GM19468 (cell line): ENCODE data around the gene KMT2C.
"Not testable (repeated sequence)": the region's sequence is repeated elsewhere in the genome, so short reads cannot be mapped to it uniquely, and the experiment has no call there.

Source experiments
- ATAC-seq: cut with Tn5 transposase; IDR thresholded peaks from one replicate; pipeline ENCODE4 v1.9.1; 2021; ENCODE audit warnings: mild to moderate bottlenecking, moderate library complexity, moderate number of reproducible peaks; ENCODE audit not compliant: unreplicated experiment; ENCODE audit errors: extremely low read depth

KMT2C gene

GRCh38 chr7:152442330-152442835 lies 6.6 kb upstream of the KMT2C start:
- no peak for ATAC-seq

DNA sequence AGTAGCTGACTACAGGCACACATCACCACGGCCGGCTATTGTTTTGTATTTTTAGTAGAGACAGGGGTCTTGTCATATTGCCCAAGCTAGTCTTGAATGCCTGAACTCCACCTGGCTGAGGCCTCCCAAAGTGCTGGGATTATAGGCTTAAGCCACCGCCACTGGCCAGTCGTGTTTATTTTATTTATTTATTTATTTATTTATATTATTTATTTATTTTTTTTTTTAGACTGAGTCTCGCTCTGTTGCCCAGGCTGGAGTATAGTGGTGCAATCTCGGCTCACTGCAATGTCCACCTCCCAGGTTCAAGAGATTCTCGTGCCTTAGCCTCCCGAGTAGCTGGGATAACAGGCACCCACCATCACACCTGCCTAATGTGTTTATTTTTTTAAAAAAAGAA lies 6.0 kb upstream of the KMT2C start:
- ATAC-seq, result not testable (repeated sequence)

DNA sequence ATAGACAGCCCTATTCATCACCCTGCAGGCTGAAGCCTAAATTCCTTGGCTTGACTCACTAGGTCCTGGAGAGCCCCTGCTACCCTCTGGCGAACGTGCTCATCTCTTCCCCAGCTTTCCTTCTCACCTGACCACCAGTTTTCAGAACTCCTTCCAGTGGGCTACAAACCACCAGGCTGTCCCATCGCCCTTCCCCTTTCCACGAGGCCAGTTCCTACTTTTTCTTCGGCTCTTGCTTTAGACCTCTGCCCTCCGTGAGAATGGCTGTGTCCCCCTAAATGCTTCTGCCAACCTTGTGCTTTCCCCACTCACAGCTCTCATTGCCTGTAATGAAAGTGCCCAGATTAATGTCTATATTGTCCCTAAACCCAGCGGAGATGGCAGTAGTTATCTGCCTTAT lies 5.4 kb upstream of the KMT2C start:
- not testable (repeated sequence) for ATAC-seq

DNA sequence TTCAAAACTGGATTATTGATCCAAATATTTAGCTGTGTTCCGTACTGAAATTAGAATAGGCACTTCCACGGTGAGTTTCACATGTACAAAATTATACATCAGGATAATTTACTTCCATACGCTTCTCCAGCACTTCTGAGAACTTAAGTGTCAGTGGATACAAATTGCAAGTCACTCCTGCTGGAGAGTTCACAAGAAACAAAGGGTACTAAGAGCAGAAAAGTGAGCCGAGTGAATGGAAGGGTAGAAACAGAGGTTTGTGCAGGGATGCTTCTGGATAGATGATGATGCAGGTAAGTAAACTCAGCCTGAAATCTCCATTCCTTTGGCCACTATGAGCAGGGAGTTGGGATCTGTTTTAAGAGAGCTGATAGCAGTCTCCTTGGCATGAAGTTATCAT lies 2.2 kb upstream of the KMT2C start:
- not testable (repeated sequence) for ATAC-seq

GRCh38 chr7:152436931-152437575 lies 1.2 kb upstream of the KMT2C start:
- not testable (repeated sequence) for ATAC-seq

GRCh38 chr7:152436111-152436930 lies 518 bp upstream of the KMT2C start:
- ATAC-seq, result peak; percentile 26

GRCh38 chr7:152434511-152435383 lies 1.1 kb downstream of the KMT2C start:
- not testable (repeated sequence) for ATAC-seq

DNA sequence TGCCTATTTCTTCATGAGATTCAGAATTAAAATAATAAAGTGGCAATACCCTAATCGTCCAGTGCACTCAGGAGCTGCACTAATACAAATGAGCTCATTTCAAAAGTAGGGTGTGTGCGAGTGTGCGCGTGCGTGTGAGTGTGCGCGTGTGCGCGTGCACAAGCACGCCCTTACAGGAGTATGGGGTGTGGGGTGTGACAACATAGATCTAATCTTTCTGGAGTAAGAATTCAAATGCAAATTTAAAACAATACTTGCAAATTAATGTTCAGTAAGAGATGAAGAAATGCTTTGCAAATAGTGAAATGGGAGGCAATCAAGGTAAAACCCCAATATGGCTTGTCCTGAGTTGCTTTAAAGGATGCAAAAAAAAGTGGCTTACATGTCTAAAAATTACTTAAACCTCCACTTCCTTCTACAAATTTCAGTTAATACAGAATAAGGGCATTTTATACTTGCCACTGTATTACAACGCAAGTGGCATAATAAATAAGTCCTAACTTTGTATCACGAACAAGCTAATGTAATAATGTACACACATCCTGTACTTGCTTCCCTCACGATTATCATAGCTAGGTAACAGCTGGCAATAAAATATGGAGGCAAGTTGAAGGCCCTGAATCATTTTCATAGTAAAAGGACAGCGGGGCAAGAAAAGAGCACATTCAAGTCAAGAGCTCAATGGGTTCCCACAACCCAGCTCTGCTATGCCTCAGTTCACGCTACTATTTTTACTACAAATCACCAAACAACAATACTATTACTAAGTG lies 1.9 kb downstream of the KMT2C start:
- not testable (repeated sequence) for ATAC-seq

GRCh38 chr7:152432735-152433134 lies 3.1 kb downstream of the KMT2C start:
- not testable (repeated sequence) for ATAC-seq

- ATAC-seq, result no peak
These were observed 4.9 kb downstream of the KMT2C start for GRCh38 chr7:152430854-152431253.

- not testable (repeated sequence) for ATAC-seq
These were observed 5.7 kb downstream of the KMT2C start for GRCh38 chr7:152430118-152430517.

DNA sequence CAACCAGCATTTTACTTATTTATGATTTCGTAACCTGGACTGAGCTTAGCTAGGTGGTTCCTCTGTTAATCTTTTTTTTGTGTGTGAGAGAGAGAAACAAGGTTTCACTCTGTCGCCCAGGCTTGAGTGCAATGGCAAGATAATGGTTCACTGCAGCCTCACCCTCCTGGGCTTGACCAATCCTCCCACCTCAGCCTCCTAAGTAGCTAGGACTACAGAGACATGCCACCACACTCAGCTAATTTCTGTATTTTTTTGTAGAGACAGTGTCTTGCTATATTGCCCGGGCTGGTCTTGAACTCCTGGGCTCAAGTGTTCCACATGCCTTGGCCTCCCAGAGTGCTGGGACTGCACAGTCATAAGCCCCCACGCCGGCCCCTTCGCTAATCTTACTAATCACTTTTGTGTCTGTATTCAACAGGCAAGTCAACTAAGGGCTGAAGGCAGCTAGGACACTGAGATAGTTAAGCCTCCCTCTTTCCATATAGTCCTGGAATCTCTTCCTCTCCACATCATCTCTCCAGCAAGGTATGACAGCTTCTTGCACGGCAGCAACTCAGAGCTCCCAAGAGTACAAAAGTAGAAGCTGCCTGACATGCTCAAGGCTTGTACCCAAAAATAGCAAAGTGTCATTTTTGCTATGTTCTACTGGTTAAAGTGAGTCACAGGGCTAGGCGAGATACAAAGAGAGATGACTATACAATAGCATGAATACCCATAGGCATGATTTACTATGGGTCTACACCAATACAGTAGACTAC lies 11.3 kb downstream of the KMT2C start:
- ATAC-seq, result no peak

DNA sequence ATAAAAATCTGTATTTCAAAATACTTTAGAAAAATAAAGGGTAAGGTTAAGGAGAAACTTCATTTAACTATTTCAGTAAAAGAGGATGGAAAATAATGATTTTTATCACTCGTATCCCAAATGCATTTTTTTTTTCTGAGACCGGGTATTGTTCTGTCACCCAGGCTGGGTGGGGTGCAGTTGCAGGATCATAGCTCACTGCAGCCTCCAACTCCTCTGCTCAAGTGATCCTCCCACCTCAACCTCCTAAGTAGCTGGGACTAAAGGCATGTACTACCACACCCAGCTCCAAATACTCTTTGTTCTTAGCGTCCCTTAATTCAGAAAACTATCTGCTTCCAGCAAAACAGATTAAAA lies 11.8 kb downstream of the KMT2C start:
- no peak for ATAC-seq

DNA sequence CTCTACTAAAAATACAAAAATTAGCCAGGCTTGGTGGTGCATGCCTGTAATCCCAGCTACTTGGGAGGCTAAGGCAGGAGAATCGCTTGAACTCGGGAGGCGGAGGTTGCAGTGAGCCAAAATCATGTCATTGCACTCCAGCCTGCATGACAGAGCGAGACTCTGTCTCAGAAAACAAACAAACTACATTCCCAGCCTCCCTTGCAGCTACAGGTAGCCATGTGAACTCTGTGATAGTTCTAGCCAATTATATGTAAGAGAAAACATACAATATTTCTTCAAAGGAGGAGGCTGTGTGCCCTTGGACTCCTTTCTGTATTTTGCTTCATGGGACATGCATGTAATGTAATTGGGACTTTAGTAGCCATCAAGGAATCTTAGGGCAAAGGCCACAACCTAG lies 12.6 kb downstream of the KMT2C start:
- not testable (repeated sequence) for ATAC-seq

GRCh38 chr7:152420950-152421349 lies 14.9 kb downstream of the KMT2C start:
- not testable (repeated sequence) for ATAC-seq

- ATAC-seq, result no peak
These were observed 16.1 kb downstream of the KMT2C start for GRCh38 chr7:152419473-152420429.

GRCh38 chr7:152414779-152415178 lies 21.0 kb downstream of the KMT2C start:
- ATAC-seq, result no peak

DNA sequence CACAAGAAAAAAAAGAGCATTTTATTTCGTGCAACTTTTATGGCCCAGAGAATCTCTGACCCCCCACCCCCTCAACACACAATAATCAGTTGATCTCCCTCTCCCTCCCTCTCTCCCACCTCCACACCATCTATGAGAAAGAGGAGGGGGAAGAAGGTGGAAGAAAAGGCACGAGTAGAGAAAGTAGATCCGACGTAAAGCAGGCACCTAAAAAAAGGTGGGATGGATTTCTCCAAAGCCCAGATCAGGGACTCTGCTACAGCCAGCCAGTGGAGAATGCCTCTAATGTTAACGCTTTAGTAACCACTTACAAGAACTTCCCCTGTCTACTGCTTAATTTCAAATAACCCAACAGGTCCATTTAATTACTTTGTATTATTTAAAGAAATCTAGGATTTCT lies 24.4 kb downstream of the KMT2C start:
- ATAC-seq, result no peak
